Hematopoietic multipotent progenitor cell treated with erythropoietin and hydrocortisone succinate and interleukin-3 and kit ligand, for 15 days (in vitro differentiated cells): ENCODE measurements around the gene ZNF423.

Experiments
- DNase-seq: peaks from one replicate; pipeline ENCODE4 v3.0.0-alpha.2; 2015; ENCODE audit warnings: low spot score

ZNF423 gene

DNA sequence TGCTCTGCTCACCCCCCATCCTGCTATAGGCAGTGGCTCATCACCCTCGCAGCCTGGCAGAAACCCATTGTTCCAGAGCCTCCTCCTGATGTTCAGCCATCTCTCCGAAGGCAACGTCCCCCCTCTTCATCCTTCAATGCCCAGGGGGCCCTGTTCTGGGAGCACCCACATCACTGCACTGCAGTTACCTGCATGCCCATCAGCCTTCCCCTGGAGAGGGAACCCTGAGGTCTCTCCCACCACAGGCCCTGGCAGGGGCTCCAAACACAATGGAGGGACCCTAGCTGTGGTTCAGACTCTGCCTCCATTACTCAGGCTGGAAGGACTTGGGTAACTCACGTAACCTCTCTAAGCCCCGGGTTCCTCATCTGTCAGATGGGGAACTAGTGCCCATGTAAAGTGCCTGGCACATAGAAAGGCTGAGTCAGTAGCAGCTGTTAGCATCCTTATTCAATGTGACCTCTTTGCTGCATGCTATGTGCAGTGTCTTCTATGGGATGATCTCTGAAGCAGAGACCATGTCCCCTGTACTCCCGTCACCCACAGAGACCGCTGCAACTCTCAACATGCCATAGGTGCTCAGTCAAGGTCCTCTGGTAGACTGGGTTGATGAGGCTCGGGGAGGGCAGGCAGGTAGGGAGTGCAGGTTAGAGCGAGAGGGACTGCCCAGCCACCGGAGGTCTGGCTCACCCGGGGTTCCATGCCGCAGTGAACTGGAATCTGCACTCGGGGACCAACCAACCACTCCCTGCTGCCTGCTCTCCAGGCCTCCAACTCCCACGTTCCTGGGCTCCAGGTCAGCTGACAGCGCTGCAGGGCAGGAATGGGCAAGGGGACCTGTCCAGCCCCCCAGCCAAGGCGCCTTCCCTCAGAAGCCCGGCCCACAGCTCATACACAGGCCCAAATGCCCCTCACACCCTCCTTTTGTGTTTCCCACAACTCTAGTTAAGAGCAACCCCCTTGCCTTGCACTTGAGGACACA, 233.2 kb downstream of the ZNF423 start:
- DNase-seq: no peak

DNA sequence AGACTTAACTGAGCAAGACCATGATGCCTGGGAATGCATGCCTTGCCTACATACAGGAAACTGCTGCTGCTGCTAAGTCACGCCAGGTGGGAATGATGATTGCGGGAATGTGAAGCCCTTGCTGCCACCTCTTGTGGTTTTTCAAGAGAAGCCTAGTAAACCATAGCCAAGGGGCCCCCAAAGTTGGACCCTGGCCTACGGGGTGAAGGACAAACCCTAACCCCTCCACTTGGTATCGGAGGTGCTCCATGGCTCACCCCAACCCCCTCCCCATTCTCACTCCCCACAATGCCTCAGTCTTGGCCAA, 233.9 kb downstream of the ZNF423 start:
- DNase-seq: no peak

DNA sequence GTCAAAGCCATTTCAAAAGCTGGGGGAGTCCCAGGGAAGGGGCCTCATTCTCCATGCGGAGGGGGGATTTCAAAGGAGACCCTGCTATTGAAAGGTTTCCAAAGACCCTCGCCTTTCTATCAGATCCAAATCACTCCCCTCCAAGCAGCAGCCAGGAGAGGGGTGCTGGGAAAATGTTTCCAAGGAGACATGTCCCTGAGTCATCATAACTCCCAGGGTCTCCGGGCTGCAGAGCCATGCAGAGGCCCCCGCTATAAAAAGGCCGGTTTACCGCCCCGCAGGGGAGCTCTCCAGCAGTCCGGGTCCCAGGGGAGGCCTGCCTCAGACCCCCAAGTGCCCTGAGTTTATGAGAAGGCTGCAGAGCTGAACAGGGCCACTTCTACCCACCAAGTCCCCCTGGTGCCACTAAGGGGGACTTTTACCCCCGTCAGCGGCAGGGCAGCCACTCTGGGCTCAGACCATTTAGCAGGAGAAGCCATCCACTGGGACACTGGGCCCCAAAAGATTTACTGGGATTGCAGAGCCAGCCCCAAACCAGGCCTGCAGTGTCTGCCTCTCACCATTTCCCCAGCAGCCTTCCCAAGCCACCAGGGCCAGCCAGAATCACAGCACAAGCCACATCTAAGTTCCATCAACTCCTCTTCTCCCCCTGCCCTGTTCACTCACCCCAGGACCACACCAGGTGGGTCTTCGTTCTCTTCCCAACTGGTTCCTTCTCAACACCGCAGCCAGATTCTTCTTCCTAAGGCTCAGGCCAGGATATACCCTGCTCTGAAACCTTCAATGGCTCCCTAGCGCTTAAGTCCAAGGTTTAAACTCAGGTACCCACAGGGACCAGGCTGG, 234.4 kb downstream of the ZNF423 start:
- DNase-seq: no peak

DNA sequence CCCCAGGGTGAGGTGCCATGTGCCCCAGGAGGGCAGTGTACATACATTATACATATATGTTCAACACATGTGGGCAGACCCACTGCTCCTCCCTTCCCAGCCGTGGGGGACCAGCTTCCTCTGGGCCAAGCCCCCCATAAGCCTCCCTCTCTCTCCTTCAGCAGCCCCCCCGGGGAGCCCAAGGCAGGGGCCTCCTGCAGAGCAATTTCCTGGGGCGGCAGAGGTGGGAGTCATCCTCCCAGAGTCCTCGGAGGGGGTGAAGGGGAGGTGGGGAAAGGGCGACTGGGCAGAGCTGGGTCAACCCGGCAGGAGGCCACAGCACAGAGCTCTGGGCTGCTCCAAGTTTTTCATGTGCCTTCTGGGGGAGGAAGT, 235.1 kb downstream of the ZNF423 start:
- no peak for DNase-seq

DNA sequence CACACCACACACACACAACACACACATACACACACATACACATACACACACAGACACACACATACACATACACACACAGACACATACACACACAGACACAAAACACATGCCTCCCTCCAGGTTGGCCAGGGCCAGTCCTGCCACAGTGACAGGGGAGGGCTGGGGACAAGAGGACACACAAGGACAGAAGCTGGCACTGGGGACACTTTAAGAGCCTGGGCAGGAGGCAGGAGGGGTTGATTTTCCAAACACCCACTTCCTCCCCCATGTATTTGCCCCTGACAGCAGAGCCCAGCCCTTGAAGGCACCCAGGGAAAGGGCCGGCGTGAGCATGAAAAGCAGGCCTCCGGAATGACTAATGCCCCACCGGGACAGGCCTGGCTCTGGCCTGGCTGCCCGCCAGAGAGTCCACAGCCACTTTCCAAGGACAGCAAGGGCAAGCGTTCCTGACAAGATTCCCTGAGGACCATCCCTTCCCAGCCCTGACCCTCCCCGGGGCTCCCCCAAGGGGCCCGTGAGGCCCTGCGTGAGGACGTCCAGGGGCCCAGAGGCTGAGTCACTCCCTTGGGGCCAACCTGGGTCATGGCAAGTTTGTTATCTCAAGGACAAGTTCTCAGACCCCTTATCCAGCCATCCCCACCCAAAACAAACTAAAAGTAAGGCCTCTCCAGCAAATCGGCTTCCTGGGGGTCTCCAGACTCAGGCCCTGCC, 235.6 kb downstream of the ZNF423 start:
- DNase-seq: peak; percentile 6

DNA sequence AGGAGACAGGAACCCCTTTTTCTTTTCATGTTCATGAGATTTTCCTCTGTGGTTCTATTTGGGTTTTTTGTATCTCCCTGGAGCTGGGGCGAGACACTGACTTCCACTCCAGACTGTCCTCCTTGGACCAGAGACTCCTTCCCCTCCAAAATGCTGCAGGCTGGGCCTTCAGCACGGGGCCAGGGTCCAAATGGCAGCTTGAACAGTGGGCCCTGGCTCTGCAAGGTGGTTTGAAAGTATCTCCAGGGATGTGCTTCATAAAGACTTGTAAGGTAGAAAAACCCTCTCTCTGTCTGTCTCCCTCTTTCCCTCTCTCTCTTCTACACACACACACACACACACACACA, 236.1 kb downstream of the ZNF423 start:
- no peak for DNase-seq

DNA sequence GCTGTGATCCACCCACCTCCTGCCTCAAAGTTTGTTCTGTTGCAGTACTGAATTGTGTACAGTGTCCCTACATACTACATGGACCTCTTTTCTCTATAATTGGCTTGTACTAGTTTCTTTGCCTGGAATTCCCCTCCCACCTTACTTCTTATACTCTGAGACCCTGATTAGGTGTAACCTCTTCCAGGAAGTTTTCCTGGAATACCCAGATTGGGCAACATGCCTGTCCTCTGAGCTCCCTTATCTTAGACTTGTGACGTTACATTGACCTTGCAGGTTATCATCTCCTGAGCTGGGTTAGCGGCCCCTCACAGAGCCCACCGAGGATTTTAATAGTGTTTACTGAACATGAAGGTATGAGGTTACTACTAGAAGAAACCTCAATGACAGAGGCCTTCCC, 237.0 kb downstream of the ZNF423 start:
- no peak for DNase-seq

DNA sequence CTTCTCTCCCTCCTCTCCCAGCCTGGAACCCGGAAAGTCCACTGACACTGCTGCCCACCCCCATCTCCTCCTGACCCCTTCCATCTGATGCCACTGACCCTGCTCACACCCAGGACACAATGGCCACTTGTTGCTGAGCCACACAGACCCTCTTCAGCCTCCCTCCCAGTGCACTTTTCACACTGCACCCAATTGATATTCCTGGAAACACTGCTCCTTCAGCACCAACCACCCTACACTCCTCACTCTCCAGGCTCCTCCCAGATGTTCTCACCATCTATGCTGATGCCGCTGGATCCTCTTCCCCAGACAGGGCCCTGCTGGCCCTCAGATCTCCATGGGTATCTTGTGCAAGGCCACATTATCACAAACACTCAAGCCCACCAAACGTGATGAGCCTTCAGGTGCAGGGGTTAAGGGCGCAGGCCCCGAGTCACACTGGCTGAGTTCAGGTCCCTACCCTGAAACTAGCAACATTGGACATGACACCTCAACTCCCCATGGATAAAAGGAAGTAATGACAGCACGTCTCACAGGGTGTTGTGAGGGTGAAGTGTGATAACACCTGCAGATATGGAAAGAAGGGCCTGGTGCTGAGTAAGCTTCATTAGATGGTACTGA, 238.1 kb downstream of the ZNF423 start:
- DNase-seq: no peak

DNA sequence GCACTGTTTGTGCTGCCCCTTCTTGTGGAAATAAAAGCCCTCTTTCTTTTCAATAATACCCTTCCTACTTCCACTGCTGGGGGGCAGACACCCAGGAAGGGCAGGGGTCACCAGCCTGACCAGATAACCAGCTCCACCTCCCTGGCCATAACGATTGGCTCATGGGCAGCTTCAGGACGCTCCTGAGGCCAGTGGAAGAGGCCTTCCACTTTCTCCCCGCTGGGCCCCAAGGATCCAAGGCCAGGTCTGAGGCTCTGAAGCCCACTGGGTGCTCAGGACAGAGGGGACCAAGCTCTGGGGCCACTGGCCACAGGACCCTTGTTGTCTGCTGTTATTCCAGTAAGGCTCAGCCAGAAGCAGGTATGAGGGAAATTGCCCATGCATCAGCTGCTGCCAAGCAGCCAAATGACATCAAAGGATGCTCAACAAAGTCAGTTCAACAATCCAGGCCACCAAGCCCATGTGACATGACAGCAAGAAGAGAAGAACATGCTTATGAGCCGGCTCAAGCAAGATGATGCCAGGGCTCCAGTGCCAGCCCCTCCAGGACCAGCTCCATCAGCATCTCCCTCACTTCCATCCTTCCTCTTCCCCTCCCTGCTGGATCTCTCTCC, 238.8 kb downstream of the ZNF423 start:
- no peak for DNase-seq

DNA sequence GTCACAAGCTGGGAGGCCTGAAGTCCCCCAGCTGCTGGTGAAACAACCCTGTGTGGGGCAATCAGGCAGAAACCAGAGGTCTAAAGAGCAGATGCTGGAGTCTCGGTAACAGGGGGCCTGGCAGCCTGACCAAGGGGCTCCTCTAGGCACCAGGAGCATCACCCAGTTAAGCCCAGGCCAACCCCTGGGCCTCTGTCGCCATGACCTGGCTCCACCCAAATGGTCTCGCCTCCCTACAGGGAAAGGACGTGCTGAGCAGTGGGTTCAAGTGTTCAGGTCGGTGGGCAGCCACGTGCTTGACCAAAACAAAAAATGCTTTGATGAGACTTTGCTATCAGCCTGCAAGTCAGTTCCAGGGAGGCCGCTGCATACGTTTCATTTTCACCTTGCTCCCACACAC, 240.3 kb downstream of the ZNF423 start:
- DNase-seq: no peak

DNA sequence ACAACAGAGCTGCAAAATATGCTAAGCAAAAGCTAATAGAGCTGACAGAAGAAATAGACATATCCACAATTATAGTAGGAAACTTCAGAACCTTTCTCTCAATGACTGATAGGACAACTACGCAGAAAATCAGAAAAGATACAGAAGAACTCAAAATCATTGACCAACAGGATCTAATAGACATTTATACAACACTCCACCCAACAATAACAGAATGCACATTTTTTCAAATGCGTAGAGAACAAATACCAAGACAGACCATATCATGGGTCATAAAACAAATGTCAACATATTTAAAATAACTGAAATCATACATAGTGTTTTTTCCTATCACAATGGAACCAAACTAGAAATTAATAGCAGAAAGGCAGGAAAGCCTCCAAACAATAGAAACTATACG, 244.9 kb downstream of the ZNF423 start:
- no peak for DNase-seq

DNA sequence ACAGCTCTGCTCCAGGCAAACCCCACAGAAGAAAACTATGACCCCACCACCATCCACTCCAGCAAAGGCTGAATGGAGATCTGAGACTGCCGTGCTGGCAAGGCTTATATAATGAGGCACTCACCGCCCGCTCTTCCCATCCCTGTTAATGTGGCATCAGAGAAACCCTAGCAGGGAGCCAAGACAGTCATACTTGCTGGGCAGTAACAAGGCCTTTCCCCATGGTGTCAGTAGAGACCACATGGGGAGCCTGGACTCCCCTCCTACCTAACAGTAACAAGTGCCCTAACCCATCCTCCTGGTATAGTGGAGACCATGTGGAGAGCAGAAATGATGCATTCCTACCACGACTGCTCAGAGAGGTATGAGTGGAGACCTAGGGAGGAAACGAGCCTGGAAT, 247.1 kb downstream of the ZNF423 start:
- DNase-seq: no peak

DNA sequence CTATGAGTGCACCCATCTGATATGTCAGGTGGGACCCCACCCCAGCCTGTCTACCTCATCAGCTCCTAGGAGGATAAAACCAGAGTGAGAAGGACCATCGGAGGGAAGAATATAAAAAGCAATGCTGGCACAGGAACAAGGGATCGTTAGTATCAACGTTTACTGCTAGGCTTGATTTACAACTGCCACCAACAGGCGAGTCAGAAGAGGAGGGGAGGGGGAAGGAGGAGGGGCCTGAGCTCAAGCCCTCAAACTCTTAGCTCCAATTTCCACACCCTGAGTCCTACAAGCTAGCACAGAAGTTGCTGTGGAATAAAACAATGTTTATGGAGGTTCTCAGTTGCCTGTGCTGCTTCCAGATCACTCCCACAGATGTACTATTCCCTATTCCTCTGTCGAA, 247.8 kb downstream of the ZNF423 start:
- DNase-seq: no peak

DNA sequence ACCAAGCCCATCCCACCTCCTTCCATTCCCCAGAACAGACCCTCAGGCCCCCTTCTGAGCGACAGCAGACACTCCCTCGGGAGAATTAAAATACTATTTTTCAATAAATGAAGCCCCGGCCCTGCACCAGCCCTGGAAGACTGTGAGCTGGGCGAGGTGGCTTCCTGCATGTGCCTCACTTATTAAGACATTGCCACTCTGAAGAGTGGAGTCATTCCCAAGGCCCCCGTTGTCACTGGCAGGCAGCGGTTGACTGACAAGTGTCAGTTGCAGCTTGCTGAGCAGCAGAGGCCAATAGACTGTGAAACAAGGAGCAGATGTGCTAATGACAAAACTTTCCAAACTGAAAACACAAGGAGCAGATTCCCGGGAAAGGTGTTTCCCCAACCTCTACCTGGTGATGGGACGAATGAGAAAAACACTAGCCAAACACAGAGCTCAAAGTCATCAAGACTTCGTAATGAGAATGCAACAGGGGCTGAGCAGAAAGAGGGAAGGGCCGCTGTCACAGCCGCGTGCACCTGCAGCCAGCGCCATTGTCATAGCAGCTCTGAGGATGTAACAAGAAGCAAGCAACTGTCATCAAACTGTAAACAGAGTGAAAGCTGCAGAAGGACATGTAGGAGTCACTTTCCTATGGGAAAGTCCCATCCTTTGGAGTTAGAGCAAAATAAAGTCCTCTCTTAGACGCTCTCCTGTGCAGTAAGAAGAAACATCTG, 250.2 kb downstream of the ZNF423 start:
- no peak for DNase-seq

DNA sequence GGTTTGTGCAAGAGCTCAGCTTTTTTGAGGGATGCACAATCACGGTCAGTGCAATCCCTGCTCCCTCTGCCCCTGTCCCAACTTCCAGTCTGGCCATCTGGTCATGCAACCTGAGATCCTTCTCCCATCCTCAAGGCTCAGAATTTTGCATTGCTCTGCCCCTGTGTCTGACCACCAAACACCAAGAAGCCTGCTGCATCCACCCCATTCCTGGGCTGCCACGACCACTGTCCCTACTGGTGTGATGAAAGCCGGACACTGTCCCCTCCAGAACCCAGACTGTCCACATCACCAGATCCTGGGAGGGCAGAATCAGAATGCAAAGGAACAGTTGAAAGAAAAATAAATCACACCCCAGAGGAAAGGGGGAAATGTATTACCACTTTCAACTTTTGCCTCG, 251.3 kb downstream of the ZNF423 start:
- no peak for DNase-seq

DNA sequence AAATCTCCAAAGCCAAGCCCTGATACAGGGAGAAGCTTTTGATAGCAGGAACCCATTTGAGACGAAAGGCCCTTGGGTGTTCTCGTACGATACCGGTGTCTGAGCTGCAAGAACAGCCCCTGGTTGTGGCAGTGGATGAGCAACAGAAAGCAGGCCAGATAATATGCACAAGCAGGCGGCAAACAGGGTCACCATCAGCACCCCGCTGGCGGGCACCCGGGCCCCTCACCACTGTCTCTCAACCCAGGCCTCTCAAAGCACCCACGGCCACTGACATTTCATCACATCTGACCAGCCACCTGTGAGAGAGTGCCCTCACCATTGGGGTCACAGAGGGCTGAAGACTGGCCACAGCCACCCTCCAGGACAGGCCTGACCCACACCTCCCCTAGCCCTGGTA, 252.0 kb downstream of the ZNF423 start:
- no peak for DNase-seq

DNA sequence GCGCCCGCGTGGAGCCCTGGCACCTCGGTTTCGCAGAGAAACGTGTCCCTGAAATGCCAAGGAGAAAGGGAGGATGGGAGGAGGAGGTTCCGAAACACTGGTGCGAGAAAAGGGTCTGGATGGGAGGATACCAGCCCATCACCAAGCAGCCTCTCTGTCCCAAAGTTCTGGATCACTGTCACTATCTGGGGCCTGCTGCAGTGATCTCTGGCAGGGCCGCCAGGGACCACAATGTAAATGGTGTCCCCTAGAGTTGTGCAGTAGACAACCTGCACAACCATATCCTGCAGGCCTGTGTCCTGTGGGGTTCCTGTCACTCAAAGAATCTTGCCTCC, 253.0 kb downstream of the ZNF423 start:
- DNase-seq: no peak

DNA sequence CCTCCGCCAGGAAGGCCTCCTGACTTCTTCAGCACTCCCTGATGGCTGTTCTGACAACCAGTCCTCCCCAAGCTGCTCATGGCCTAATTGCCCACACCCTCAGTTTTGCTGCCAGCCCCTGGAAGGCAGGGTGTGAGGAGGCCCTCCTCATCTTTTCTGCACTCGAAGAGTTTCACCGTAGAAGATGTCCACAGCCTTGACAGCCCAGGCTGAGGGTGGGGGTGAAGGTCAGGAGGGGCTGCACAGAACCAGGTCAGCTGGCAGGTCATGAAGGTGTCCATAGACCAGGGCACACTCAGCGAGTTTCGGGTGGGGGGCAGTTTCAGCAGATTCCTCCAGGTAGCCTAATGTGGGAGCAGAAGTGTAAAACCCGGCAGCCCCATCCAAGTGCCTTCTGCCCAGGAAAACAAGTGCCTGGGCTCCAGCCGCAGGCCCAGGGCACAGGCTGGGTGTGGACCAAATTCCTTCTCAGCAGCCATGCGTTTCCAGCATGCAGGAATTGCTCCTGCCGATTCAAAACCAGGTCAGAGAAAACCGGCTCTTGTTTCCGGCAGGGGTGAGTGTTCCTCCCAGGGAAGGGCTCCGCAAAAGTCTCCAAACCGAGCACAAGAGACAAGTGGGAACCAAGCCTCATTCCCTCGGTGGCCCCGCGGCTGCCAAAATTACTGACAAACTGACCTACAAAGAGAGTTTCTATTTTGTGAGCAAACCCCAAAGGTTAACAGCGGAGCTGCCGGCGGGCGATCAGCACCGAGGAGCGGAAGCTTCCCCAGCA, 253.5 kb downstream of the ZNF423 start:
- DNase-seq: no peak

DNA sequence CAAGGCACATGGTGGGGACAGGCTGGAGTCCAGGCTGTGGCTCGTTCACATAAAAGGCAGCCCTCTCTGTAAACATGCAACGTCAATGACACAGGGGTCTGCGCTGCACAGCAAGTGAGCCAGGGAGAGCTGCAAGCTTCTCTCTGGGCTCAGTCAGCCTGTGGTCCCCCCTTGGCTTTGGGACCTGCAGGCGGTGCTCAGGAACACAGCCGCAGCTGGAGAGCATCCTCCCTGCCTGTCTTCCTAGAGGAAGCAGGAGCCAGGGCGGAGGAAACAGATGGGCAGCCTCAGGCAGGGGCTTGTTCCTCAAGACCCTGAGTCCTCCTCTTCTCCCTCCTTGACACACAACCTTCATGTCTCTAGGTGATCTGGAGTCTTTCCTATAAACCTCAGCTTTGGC, 254.3 kb downstream of the ZNF423 start:
- DNase-seq: no peak

DNA sequence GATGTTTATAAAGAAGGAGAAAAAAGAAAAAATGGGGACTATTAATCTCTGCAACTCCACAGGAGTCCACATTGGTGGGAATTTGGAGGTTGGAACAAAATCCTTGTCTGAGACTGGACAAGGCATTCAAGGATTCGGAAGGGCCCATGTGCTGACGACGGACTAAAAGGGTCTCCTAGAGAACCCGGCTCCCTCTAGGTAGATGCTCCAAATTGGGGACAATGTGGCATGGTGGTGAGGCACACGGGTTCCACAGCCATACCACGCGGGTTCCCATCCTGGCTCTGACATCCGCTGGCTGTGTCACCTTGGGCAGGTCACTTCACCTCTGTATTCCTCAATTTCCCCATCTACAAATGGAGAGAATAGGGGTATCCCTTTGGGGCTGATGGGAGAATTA, 254.9 kb downstream of the ZNF423 start:
- DNase-seq: no peak

DNA sequence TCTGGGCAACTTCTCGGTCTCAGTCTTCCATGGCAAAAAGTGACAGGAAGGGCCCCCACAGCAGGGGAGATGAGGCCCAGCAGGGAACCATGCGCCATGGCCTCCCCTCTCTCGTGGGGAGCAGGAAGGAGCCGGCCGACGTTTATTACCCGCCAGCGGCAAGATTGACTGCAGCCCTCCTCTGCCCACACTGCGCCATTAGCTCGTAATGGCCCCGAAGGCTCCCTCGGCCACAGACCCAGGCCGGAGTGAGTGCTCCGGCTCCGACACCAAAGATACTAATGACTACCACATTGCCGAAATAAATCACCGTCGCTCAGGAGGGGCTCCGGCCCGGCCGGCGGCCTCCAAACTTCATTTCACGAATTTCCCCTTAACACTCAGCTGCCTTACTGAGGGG, 255.4 kb downstream of the ZNF423 start:
- no peak for DNase-seq
